D721Med (cell line): ENCODE data around the gene CCDC191.

Experiments used
- DNase-seq: peaks from one replicate; pipeline ENCODE4 v3.0.0; 2011; ENCODE audit warnings: low spot score; ENCODE audit not compliant: insufficient read length
- FAIRE-seq: peaks from 2 replicates; lab custom pipeline; 2011; peaks lifted over from hg19 to GRCh38; lab: Jason Lieb, UNC
- TF ChIP-seq, protein P1 (sequence below): IDR thresholded peaks from 2 replicates; pipeline ENCODE4 v1.5.1; 2012; ENCODE audit warnings: mild to moderate bottlenecking, control low read depth; ENCODE audit not compliant: insufficient read depth; ENCODE audit errors: missing control alignments

The CCDC191 gene

DNA sequence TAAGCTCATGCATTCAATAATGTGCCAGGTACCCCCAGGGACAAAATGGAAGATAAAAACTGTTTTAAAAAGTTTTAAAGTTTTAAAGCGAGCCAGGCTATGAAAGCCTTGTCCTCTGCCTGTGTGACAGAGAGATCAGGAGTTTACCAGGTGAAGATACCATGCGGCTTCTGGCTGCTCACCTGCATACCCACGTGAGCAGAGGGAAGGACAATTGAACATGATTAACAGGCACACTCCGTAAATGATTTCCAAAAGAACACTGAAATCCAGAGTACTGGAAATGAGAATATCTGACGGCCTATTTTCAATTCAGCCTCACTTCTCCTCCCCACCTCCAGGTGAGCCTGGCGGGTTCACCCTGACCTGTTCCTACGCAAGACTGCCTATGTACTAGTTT, 42.1 kb downstream of the CCDC191 start:
- no peak for DNase-seq
- FAIRE-seq, result no peak
- TF ChIP-seq, protein P1, sequence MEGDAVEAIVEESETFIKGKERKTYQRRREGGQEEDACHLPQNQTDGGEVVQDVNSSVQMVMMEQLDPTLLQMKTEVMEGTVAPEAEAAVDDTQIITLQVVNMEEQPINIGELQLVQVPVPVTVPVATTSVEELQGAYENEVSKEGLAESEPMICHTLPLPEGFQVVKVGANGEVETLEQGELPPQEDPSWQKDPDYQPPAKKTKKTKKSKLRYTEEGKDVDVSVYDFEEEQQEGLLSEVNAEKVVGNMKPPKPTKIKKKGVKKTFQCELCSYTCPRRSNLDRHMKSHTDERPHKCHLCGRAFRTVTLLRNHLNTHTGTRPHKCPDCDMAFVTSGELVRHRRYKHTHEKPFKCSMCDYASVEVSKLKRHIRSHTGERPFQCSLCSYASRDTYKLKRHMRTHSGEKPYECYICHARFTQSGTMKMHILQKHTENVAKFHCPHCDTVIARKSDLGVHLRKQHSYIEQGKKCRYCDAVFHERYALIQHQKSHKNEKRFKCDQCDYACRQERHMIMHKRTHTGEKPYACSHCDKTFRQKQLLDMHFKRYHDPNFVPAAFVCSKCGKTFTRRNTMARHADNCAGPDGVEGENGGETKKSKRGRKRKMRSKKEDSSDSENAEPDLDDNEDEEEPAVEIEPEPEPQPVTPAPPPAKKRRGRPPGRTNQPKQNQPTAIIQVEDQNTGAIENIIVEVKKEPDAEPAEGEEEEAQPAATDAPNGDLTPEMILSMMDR, result no peak

DNA sequence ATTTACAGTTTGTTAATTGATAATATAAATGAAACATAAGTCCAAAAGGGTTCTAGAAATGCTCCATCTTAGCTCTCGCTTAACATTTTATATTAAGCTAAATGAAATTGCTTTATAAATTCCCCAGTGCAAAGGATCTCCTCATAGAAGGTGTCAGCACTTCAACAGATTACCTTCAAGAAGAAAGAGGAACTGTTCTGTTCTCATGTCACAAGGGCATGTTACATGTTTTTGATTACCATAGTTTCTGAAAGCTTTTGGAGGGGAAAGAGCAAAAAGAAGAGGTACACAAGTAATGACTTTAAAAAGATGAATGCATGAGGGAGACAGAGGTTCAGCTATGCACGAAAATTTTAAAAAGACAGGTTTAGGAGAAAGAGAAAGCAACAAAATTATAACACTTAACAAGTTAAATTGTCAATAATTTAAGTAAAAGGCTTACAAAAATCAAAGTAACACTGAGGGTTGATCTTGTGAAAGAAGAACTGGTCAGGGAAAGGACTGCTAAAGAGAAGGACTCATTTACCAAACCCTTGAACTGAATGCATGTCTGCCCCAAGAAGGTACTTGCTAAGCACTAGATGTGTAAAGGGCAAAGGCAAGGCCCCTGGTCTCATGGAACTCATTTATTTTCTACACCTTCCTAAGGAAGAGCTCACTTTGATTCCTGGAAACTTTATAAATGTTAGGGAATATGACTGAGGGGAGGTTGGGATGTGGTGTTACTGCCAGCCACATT, 45.1 kb downstream of the CCDC191 start:
- DNase-seq (no peak), FAIRE-seq (no peak)
- TF ChIP-seq, protein P1, result no peak

DNA sequence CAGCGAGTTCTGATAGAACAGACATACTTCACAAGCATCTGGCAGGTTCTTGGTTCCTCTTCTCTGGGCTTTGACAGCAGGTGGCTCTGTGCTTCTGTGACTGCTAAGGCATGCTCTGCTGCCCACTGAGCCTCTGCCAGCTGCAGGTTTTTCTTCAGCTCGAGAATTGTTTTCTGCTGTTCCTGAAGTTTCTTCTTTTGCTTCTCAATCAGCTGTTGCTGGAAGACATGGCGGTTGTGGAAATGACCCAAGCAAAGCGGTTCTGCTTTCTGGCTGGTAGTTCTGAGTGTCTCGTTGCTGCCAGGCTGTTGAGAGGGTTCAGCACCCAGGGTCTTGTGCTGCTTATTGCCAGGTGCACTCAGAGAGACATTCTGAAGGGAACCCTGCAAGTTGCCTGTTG, 50.8 kb downstream of the CCDC191 start:
- TF ChIP-seq, protein P1, result no peak
- no peak for DNase-seq
- FAIRE-seq, result no peak

DNA sequence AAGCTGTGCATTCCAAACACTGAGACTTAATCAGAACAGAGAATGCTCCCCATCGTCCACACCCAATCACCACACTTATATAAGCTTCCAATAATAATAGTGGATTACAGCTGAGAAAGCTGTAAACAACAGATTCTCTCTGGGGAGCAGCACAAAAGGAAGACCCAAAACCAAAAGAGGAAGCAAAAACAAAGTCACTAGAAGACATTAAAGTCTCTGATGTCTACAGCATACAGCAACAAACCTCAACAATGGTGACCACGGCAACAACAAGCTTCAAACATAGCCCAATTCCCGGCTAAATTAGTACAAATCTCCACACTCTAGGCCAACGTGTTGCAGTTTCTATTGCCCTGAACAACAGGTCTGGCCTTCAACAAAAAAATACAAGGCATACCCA, 70.8 kb downstream of the CCDC191 start:
- no peak for DNase-seq
- TF ChIP-seq, protein P1, result no peak
- no peak for FAIRE-seq

DNA sequence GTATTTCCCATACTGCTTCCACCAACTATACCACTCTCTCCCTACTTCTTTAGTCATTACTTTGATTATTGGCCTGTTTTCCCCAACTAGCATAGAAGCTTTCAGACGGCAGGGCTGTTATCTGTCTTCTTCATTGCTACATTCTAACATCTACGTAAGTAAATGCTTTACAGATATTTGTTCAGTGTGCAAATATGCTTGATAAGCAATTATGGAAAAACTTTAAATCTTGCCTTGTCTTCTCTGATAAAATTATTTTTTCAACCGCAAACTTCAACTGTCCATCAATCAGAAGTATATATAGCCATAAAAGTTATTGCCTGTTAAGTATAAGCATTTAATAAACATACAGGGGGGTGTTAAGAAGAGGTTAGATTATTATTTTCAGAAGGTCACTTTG, 72.8 kb downstream of the CCDC191 start:
- DNase-seq (no peak), FAIRE-seq (no peak)
- TF ChIP-seq, protein P1, result no peak

DNA sequence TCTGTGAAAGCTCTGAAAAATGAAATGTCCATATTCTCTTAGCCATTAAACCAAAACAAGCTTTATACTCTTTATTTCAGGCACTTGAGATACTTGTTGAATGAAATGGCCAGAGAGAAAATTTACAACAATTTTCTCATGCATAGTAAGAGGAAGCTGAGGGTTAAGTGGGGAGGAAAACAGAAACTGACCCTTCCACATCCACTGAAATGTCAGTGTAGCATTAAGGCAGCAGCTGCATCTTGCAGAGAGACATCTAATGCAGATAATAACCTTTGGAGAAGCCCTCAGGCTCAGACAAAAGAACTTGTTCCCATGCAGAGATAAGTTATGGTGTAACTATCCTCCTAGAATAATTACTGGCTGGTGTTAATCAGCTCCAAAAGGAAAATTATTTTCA, 74.5 kb downstream of the CCDC191 start:
- no peak for FAIRE-seq
- no peak for DNase-seq
- TF ChIP-seq, protein P1, result no peak

DNA sequence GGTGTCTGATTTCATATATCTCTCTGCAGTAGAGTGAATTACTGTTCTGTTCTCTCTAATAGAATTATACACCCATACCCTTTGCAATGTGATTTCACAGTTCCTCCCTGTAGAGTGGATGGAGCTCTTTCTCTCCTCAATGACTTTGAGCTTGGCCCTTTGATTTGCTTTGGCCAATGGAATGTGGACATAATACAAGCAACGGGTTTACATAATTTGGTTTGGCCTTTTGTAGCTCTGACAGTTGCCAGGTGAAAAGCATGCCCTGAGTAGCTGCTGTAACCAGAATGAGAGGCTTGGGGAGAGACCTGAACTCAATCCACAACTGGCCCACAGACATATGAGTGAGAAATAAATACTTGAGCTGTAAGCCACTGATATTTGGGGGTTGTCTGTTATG, 76.4 kb downstream of the CCDC191 start:
- no peak for FAIRE-seq
- DNase-seq, result no peak
- TF ChIP-seq, protein P1, result no peak
